KOPT-K1 (cell line): ENCODE data around the gene NAT16.
A peak's percentile ranks its signal among the peaks of the same experiment; 100 is the strongest.

Experiments used
- H3K27ac ChIP-seq: fragments of 200-600 bp; sonication (generic); 2 replicates; pipeline ENCODE4 v1.5.1; 2016; ENCODE audit warnings: antibody characterized with exemption, mild to moderate bottlenecking, low read depth, low read length; ENCODE audit not compliant: poor library complexity, severe bottlenecking
- H3K36me3 ChIP-seq: fragments of 200-600 bp; sonication (generic); 2 replicates; pipeline ENCODE4 v1.5.1; 2017; ENCODE audit warnings: antibody characterized with exemption, mild to moderate bottlenecking, low read length, moderate library complexity; ENCODE audit not compliant: insufficient read depth
- H3K9me3 ChIP-seq: fragments of 200-600 bp; sonication (generic); 2 replicates; pipeline ENCODE4 v1.5.1; 2017; ENCODE audit warnings: antibody characterized with exemption, low read length, mild to moderate bottlenecking; ENCODE audit not compliant: insufficient read depth, poor library complexity, severe bottlenecking

Gene NAT16

GRCh38 chr7:101161692-101162471, 18.2 kb downstream of the NAT16 start:
- H3K36me3 ChIP-seq = no peaks in the 10 kb centered on the region
- no peaks in the 10 kb centered on the region for H3K9me3 ChIP-seq
- no peak overlapping the region for H3K27ac ChIP-seq

GRCh38 chr7:101160910-101161309, 19.2 kb downstream of the NAT16 start:
- no peak overlapping the region for H3K27ac ChIP-seq
- H3K9me3 ChIP-seq = no peaks in the 10 kb centered on the region
- no peaks in the 10 kb centered on the region for H3K36me3 ChIP-seq

- no peak overlapping the region for H3K27ac ChIP-seq
- no peaks in the 10 kb centered on the region for H3K36me3 ChIP-seq
- H3K9me3 ChIP-seq = no peaks in the 10 kb centered on the region
These were observed 20.1 kb downstream of the NAT16 start for GRCh38 chr7:101159696-101160674.

GRCh38 chr7:101156866-101157589, 23.1 kb downstream of the NAT16 start:
- Histone ChIP-seq H3K36me3 (no peaks in the 10 kb centered on the region), H3K9me3 (no peaks in the 10 kb centered on the region), H3K27ac (no peak overlapping the region)

- Histone ChIP-seq H3K27ac (no peak overlapping the region), H3K36me3 (no peaks in the 10 kb centered on the region), H3K9me3 (no peaks in the 10 kb centered on the region)
These were observed 23.8 kb downstream of the NAT16 start for GRCh38 chr7:101156277-101156676.

- peak overlapping the region; percentile 57 for H3K27ac ChIP-seq
- H3K9me3 ChIP-seq = no peaks in the 10 kb centered on the region
- H3K36me3 ChIP-seq = no peaks in the 10 kb centered on the region
These were observed 24.8 kb downstream of the NAT16 start for GRCh38 chr7:101155303-101155702.

GRCh38 chr7:101154693-101155102, 25.4 kb downstream of the NAT16 start:
- peak overlapping the region; percentile 57 for H3K27ac ChIP-seq
- no peaks in the 10 kb centered on the region for H3K9me3 ChIP-seq
- H3K36me3 ChIP-seq = no peaks in the 10 kb centered on the region

GRCh38 chr7:101153969-101154692, 26.0 kb downstream of the NAT16 start, which contains the start of gene AP1S1:
AP1S1 (plus strand) TSS chr7:101154476; CDS start chr7:101154515, 39 bp downstream.
- peak within 1 kb of the TSS; percentile 57 for H3K27ac ChIP-seq
- no peaks in the 10 kb centered on the region for H3K9me3 ChIP-seq
- H3K36me3 ChIP-seq = no peaks in the 10 kb centered on the region

GRCh38 chr7:101151908-101152651, 28.0 kb downstream of the NAT16 start:
- H3K9me3 ChIP-seq = no peaks in the 10 kb centered on the region
- H3K27ac ChIP-seq = no peak overlapping the region
- H3K36me3 ChIP-seq = no peaks in the 10 kb centered on the region

- Histone ChIP-seq H3K9me3 (no peaks in the 10 kb centered on the region), H3K36me3 (no peaks in the 10 kb centered on the region), H3K27ac (peak overlapping the region; percentile 32)
These were observed 39.2 kb downstream of the NAT16 start for GRCh38 chr7:101140746-101141382.

GRCh38 chr7:101140339-101140699, 39.8 kb downstream of the NAT16 start:
- Histone ChIP-seq H3K27ac (no peak overlapping the region), H3K9me3 (no peaks in the 10 kb centered on the region), H3K36me3 (no peaks in the 10 kb centered on the region)

GRCh38 chr7:101138213-101138870, 41.8 kb downstream of the NAT16 start:
- H3K36me3 ChIP-seq = no peaks in the 10 kb centered on the region
- H3K27ac ChIP-seq = no peak overlapping the region
- H3K9me3 ChIP-seq = no peaks in the 10 kb centered on the region

GRCh38 chr7:101137651-101138212, 42.4 kb downstream of the NAT16 start:
- Histone ChIP-seq H3K27ac (no peak overlapping the region), H3K36me3 (no peaks in the 10 kb centered on the region), H3K9me3 (no peaks in the 10 kb centered on the region)
